H1 (cell line): ENCODE measurements around the gene DGKZ.
A peak's percentile ranks its signal among the peaks of the same experiment; 100 is the strongest.

Experiments used
- CTCF ChIP-seq, 3 experiments: IDR thresholded peaks; 1 replicate in 2 of 3; 2 replicates in 1 of 3; pipeline versions ENCODE4 v1.5.1 to v1.6.1; 2011; ENCODE audit warnings: low read length in 3 of 3, mild to moderate bottlenecking in 3 of 3, inconsistent platforms in 2 of 3, low read depth in 1 of 3, moderate library complexity in 1 of 3; ENCODE audit not compliant: insufficient read depth in 1 of 3; ENCODE audit errors: control extremely low read depth in 1 of 3
- EP300 ChIP-seq, 2 experiments: IDR thresholded peaks; 1 replicate in 1 of 2; 2 replicates in 1 of 2; pipeline ENCODE4 v1.6.1; 2011 to 2012; ENCODE audit warnings: low read depth in 2 of 2, low read length in 2 of 2, mild to moderate bottlenecking in 2 of 2, borderline replicate concordance in 1 of 2, inconsistent platforms in 1 of 2, moderate library complexity in 1 of 2
- EZH2 ChIP-seq: fragments of 200-600 bp; sonication (generic); IDR thresholded peaks from 2 replicates; pipeline ENCODE4 v1.7.1; 2012; ENCODE audit warnings: low read depth, mild to moderate bottlenecking, moderate library complexity, low read length, inconsistent platforms; ENCODE audit not compliant: severe bottlenecking
- FOSL1 ChIP-seq: IDR thresholded peaks from 2 replicates; pipeline ENCODE4 v1.6.1; 2011; ENCODE audit warnings: mild to moderate bottlenecking, low read depth, low read length, moderate library complexity; ENCODE audit not compliant: insufficient read depth
- HDAC2 ChIP-seq, 2 experiments: fragments of 300-600 bp in 1 of 2; sonication (generic) in 1 of 2; IDR thresholded peaks; 2 replicates each; pipeline ENCODE4 v1.6.1; 2011 to 2012; ENCODE audit warnings: low read depth in 2 of 2, low read length in 2 of 2, mild to moderate bottlenecking in 2 of 2, moderate library complexity in 2 of 2, borderline replicate concordance in 1 of 2, inconsistent platforms in 1 of 2
- JUN ChIP-seq: IDR thresholded peaks from 2 replicates; pipeline ENCODE4 v1.6.1; 2011; ENCODE audit warnings: low read depth, mild to moderate bottlenecking, improper control_type of control experiment, low read length
- MAFK ChIP-seq: IDR thresholded peaks from 2 replicates; pipeline ENCODE4 v1.6.1; 2012; ENCODE audit warnings: low read depth, mild to moderate bottlenecking, improper control_type of control experiment, low read length
- POLR2A ChIP-seq, 2 experiments: IDR thresholded peaks; 1 replicate in 1 of 2; 2 replicates in 1 of 2; pipeline ENCODE4 v1.6.1; 2011; ENCODE audit warnings: low read depth in 2 of 2, low read length in 2 of 2, mild to moderate bottlenecking in 2 of 2; ENCODE audit errors: control extremely low read depth in 1 of 2
- POU5F1 ChIP-seq: IDR thresholded peaks from 2 replicates; pipeline ENCODE4 v1.6.1; 2011; ENCODE audit warnings: low read depth, mild to moderate bottlenecking, low read length, moderate library complexity
- SAP30 ChIP-seq: fragments of 300-600 bp; sonication (generic); IDR thresholded peaks from 2 replicates; pipeline ENCODE4 v1.7.1; 2012; ENCODE audit warnings: low read length, moderate library complexity, mild to moderate bottlenecking, inconsistent platforms; ENCODE audit not compliant: insufficient read depth, insufficient replicate concordance
- SP1 ChIP-seq: IDR thresholded peaks from 2 replicates; pipeline ENCODE4 v1.6.1; 2011; ENCODE audit warnings: low read depth, low read length

- TF ChIP-seq EZH2 = no peak
- TF ChIP-seq CTCF (IDR thresholded peaks at IDR 0.05; ENCODE audit: control extremely low read depth in 1 of 3, insufficient read depth in 1 of 3, low read depth in 1 of 3, low read length in 3 of 3) = peak; percentile 26 to 56 (median 50); a peak in 3 of 4 replicates
- no peak for TF ChIP-seq FOSL1
- TF ChIP-seq MAFK = no peak
- no peak for TF ChIP-seq JUN
- no peak for TF ChIP-seq POU5F1
- TF ChIP-seq POLR2A (IDR thresholded peaks at IDR 0.05; ENCODE audit: control extremely low read depth in 1 of 2, low read depth in 2 of 2, low read length in 2 of 2) = no peak
- no peak for TF ChIP-seq EP300 (IDR thresholded peaks at IDR 0.05; ENCODE audit: borderline replicate concordance in 1 of 2, low read depth in 2 of 2, low read length in 2 of 2)
- TF ChIP-seq SP1 = no peak
- no peak for TF ChIP-seq HDAC2 (IDR thresholded peaks at IDR 0.05; ENCODE audit: borderline replicate concordance in 1 of 2, low read depth in 2 of 2, low read length in 2 of 2)
- no peak for TF ChIP-seq SAP30
Observed at GRCh38 chr11:46299451-46299961, 47.8 kb upstream of the DGKZ start.
